NCI-H2227 (cell line): ENCODE measurements around the gene ZFAND2A.
"Not testable (repeated sequence)": the region's sequence is repeated elsewhere in the genome, so short reads cannot be mapped to it uniquely, and the experiment has no call there.

Experiments used
- DNase-seq: peaks from one replicate; lab custom pipeline; 2025; ENCODE audit not compliant: unreplicated experiment; lab: John Stamatoyannopoulos, UW

ZFAND2A gene, protein sequence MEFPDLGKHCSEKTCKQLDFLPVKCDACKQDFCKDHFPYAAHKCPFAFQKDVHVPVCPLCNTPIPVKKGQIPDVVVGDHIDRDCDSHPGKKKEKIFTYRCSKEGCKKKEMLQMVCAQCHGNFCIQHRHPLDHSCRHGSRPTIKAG

DNA sequence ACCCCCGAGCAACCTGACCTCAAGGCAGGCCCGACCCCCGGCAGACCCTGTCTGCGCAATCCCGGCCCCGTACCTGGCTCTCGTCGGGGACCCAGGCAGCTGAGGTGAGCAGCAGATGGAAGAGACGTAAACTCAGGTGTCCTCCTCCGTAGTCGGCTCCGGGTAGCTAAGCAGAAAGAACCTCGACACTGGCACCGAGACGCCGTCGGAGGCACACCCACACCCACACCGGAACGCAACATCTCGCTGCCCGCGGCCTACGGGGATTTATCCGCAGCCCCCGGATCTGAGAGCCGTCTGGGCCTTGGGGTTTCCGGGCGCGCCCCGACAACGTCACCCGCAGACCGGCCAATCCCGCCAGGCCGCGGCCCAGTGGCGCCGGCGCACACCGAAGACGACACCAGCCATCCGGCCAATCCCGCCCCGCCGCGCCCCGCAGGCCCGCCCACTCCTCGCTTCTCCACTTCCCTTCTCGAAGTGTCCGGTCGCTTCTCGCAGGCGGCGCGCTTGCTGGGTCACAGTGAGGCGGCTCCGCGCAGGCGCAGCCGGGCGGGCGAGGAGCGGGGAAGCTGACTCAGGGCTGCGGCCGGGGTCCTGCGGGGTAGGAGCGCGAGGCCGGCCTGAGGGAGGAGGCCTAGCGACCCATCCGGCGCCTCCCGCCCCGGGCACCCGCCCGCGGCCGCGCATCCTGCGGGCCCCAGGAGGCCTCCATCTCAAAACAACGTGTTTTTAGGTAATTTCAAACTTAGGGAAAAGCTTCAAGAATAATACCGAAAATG, at the start of gene ZFAND2A:
Gene ZFAND2A (minus strand): TSS at position 306 of the 779 bp plus-strand sequence. CDS start 1,984 bp downstream, outside the sequence.
- peak; percentile 97 for DNase-seq

DNA sequence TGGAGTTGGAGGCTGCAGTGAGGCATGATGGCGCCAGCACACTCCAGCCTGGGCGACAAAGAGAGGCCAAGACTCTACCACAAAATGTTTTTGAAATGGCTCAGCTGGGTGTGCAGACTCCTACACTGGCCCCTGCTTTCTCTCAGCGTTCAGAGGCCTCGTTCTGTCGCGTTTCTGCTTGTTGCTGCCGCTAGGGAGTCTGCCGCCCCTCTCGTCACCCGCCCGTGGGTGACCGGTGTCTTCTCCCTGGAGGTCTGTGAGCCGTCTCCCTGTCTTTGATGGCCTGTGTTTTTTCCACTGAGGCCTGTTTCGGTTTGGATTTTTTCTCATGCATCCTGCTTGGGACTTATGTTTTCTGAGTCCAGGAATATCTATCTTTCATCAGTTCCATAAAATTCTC, 49.1 kb upstream of the ZFAND2A start:
- no peak for DNase-seq

DNA sequence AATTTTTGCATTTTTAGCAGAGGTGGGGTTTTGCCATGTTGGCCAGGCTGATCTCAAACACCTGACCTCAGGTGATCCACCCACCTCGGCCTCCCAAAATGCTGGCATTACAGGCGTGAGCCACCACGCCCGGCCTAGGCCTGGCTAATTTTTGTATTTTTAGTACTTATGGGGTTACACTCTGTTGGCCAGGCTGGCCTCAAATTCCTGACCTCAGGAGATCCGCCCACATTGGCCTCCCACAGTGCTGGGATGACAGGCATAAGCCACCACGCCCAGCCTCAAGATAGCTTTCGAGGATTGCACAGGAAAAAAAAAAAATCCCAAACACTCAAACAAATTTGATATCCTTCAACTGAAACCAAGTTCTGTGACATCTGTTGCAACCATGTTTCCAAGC, 45.7 kb upstream of the ZFAND2A start:
- not testable (repeated sequence) for DNase-seq

DNA sequence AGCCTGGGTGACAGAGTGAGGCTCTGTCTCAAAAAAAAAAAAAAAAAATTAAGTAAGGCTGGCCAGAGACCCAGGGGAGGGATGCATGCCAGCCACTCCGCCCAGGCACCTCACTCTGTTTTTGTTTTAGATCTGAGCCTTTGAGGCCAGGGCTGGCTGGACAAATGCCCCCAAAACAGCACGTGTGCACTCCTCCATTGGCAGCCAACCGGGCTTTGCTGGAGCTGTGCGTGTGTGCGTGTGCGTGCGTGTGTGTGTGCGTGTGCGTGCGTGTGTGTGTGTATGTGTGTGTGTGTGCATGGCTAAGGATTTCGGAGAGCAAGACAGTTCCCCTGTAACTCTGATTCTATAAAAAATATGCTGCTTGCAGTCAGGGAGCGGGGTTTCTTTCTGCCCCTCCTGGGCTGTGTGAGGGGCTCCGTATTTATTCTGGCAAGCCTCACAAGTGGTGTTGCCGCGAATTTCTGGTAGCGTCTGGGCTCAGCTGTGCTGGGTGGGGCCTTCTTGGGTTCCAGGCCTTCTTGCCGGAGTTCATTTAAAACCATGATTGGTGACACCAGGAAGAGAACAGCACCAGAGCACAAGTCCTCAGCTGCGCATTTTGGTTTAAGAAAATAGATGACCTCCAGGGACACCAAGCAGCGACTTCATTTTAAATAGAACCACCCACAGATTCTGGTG, 44.6 kb upstream of the ZFAND2A start:
- peak; percentile 18 for DNase-seq

DNA sequence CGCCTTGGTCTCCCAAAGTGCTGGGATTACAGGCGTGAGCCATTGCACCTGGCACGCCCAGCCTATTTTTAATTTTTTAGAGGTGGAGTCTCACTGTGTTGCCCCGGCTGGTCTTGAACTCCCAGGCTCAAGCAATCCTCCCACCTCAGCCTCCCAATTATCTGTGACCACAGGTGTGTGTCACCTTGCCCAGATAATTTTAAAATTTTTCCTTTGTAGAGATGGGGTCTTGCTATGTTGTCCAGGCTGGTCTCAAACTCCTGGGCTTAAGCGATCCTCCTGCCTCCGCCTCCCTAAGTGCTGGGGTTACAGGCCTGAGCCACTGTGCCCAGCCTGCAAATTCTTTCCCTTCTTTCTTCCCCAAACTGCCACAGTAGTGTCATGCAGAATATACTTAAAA, 42.9 kb upstream of the ZFAND2A start:
- not testable (repeated sequence) for DNase-seq

DNA sequence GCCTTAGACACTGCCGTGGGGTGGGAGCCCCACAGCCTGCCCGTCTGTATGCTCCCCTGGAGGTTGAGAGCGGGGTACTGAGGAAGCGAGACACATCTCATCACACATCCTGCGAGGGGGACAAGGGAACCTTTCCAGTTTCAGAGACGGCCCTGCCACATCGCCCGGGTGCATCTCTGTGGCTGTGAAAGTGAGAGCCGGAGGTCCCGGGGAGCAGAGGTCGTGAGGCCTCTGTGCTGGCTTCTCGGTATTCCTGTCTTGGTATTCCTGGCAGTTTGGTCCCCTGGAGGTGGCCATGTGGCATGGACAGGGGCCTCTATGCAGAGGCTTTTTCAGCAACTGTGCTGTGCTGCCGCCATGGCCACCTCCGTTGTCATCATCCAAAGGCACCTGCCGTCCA, 41.9 kb upstream of the ZFAND2A start:
- DNase-seq: no peak

DNA sequence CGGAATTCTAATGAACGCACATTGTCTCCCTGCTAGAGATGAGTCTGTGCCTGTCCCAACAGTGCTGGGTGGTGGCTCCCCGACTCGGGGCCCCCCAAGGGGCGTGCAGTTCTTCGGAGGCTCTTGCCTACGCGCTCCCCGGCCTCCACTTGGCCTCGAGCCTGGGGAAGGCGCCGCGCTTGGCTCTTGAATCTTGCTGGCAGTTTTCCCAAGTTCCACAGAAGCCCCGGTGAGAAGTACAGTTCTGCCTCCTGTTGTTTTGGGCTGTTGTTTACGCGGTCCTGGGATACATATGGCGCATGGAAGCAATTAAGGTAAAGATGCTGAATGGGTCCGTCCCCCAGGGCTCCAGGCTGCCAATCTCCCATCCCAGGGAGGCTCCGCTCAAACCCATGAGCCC, 40.0 kb upstream of the ZFAND2A start:
- no peak for DNase-seq

DNA sequence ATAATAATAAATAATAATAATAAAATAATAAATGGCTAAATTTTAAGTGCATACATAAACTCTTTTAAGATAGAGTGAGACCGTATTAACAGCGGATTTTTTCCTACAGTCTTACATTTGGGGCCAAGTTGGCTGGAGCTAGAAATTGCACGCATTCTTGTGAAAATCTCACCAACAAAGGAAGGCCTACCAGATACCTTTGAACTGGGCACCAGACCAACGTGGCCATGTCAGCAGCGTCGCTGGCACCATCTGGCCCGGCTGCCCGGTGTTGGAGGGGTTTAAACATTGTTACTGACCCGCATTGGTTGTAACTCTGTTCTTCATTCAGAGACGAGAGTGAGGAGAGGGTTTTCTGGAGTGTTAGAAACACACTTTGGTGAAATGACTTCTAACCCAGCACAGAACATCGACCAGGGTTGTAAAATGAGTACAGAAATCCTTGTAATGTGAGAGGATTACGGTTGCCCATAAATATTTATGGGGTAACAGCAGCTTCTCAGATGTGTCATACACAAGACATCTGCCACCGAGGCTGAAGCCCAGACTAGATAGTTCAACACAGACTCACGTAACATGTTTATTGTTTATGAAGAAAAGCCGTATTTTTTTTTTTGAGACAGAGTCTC, 38.1 kb upstream of the ZFAND2A start:
- no peak for DNase-seq

DNA sequence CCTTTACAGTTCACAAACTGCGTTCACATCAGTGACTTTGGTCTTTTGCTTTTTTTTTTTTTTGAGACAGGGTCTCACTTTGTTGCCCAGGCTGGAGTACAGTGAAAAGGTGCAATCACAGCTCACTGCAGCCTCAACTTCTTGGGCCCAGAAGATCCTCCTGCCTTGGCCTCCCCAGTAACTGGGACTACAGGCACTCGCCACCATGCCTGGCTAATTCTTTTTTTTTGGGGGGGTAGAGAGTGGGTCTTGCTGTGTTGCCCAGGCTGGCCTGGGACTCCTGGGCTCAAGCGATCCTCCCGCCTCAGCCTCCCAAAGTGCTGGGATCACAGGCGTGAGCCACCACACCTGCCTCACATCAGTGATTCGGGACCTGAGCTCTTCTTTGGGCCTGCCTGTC, 37.0 kb upstream of the ZFAND2A start:
- no peak for DNase-seq

DNA sequence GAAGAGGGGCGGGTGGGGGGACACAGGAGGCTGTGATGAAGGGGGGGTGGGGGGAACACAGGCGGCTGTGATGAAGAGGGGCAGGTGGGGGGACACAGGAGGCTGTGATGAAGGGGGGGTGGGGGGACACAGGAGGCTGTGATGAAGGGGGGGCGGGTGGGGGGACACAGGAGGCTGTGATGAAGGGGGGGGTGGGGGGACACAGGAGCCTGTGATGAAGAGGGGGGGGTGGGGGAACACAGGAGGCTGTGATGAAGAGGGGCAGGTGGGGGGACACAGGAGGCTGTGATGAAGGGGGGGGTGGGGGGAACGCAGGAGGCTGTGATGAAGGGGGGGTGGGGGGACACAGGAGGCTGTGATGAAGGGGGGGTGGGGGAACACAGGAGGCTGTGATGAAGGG, 36.4 kb upstream of the ZFAND2A start:
- not testable (repeated sequence) for DNase-seq

DNA sequence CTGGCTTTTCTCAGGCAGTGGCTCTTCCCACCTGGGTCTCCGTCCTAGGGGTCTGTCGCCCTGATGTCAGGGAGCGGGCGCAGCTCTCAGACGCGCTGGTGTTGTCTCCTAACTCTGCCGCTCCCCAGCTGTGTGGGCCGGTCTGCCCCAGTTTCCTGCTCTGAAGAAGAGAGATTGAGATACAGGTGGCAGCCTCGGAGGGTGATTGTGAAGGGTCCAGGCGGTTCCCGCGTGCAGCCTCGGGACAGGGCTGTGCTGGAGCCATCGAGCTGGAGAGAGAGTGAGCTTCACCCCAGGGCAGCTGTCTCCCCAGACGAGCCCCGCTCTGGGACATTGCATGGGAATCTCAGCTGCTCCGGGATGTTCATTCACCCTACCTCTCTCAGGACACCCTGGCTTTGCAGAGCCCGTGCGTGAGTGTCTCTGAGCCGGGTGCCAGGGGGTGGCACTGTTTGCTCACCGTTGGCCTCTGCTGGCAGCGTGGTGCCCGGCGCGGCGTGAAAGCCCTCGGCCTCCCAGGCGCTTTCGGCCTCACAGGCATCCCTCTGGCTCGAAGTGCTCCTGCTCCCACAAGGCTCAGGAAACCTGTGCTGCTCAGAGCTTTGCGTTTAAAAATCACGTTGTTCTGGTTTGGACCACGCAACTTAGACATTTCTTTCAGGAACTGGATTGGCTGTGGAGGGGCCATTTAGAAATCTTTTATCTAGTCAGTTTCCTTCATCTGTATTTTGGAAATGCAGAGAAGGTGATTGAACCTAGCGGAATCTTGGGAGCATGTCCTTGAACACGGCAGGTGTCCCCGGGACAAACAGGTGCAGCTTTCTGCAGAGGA, 33.8 kb upstream of the ZFAND2A start:
- DNase-seq: peak; percentile 25

DNA sequence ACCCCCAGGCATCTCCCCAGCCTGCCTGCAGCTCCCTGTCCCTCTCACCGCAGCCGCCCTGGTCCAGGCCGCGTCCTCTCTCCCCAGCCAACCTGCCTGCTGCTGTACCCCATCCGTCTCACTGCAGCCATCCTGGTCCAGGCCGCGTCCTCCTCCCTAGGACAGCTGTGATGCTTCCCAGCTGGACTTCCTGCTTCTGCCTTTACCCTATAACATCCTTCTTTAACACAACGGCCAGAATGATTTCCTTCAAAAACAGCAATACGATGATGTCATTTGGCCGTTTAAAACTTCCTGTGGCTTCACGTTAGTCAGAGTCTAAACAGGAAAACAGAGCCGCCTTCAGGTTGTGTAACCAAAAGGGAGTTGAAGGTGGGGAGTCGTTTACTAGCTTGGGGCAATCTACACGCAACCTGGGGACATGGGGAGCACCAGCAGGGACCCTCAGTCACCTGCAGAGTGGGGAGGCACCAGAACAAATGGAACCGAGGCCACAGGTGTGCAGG, 32.2 kb upstream of the ZFAND2A start:
- no peak for DNase-seq

DNA sequence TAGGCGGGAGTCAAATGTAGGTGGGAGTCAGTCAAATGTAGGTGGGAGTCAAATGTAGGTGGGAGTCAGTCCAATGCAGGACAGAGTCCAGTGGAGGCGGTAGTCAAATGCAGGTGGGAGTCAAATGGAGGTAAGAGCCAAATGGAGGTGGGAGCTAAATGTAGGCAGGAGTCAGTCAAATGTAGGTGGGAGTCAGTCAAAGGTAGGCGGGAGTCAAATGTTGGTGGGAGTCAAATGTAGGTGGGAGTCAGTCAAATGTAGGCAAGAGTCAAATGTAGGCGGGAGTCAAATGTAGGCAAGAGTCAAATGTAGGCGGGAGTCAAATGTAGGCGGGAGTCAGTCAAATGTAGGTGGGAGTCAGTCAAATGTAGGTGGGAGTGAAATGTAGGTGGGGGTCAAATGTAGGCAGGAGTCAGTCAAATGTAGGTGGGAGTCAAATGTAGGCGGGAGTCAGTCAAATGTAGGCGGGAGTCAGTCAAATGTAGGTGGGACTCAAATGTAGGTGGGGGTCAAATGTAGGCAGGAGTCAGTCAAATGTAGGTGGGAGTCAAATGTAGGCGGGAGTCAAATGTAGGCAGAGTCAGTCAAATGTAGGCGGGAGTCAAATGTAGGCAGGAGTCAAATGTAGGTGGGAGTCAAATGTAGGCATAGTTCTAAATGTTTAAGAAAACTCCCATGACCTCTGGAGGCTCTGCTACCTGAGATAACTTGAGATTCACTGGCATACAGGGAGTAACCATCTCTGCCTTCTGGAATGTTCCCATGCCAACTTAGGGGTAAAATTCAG, 30.2 kb upstream of the ZFAND2A start:
- no peak for DNase-seq

DNA sequence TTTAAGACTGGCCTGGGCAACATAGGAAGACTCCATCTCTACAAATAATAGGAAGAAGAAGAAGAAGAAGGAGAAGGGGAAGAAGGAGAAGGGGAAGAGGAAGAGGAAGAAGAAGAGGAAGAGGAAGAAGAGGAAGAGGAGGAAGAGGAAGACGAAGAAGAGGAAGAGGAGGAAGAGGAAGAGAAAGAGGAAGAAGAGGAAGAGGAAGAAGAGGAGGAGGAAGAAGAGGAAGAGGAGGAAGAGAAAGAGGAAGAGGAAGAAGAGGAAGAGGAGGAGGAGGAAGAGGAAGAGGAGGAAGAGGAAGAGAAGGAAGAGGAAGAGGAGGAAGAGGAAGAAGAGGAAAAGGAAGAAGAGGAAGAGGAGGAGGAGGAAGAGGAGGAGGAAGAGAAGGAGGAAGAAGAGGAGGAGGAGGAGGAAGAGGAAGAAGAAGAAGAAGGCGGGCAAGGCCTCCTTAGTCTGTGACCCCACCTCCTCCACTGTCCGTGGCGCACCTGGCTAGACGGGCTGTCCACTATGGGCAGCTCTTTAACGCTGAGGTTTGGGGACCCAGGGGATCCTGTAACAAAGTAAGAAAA, 28.8 kb upstream of the ZFAND2A start:
- DNase-seq: no peak

DNA sequence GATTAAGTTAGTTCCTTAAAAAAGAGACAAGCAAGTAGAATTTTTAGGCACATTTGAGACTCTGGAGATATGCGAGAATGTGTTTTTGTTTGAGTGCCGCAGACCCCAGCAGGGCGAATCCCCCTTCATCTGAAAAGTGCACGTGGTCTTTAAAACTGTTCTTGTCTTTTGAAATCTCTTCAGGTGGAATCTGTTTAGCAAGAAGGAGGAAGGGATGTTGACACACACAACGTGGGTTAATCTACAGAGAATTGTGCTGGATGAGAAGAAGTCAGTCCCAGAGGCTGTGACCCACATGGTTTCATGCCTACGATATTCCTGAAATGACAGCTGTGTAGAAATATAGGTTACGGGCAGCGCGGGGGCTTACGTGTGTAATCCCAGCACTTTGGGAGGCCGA, 27.1 kb upstream of the ZFAND2A start:
- no peak for DNase-seq

DNA sequence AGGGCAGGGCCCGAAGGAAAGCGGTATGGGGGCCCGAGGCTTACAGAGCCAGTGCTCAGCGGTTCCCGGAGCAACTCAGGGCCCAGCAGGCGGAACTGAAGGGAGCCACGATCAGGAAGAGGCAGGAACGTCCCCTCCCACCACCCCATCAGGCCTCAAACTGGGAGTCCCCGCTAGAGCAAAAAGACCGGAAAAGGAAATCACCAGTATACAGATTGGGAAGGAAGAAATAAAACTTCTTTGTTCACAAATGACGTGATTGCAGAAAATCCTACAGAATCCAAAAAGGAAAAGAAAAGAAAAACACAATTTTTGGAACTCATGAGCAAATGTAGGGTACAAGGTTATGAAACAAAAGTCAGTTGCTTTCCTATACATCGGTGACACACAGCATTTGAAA, 21.6 kb upstream of the ZFAND2A start:
- DNase-seq: no peak

DNA sequence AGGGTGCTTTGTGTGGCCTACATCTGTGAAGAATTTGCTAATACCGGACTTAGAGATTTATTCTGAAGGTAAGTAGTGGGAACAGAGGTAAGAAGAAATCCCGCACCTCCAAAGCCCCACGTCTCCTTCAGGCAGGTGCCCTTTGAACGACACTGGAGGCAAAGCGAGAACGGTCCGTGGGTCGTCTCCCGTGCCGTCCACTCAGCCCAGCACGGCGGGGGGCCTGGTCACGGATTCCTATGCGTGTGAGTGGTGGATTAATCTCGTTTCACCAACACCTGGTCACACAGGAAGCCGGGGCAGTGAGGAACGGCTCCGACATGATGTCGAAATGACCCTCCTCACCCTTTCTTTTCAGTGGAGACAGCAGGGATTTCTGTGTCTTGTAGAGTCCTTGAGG, 21.0 kb upstream of the ZFAND2A start:
- DNase-seq: no peak

DNA sequence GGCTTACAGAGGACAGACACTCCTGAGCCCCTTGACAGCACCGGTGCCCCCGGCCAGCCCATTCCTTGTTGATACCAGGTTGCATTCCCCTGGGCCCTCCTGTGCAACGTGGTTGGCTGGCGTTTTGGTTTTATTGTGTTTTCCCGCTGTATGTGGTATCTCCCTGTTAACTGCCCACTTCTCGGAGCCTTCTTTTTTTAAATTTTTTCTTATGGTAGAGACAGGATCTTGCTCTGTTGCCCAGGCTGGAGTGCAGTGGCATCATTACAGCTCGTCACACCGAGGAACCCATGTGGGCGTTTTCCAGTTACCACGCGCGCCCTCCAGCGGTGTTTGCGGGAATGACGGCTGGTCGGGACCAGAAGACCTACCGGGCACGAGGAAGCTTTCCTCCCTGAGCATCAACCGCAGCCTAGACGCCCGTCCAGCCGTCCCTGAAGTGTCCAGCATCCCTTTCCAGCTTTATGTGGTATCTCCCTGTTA, 16.9 kb upstream of the ZFAND2A start:
- DNase-seq: peak; percentile 12
